ENCODE measurements around the gene SLC41A3.
"Not testable (repeated sequence)": the region's sequence is repeated elsewhere in the genome, so short reads cannot be mapped to it uniquely, and the experiment has no call there.

The SLC41A3 gene

GRCh38 chr3:125965505-125965904, 118.4 kb downstream of the SLC41A3 start:
- no peak for DNase-seq (ENCODE audit: extremely low read depth, low read depth)
- no peak overlapping the region for H3K4me3 ChIP-seq (replicated peaks; ENCODE audit: low read depth, low read length)
- TF ChIP-seq, protein P1, sequence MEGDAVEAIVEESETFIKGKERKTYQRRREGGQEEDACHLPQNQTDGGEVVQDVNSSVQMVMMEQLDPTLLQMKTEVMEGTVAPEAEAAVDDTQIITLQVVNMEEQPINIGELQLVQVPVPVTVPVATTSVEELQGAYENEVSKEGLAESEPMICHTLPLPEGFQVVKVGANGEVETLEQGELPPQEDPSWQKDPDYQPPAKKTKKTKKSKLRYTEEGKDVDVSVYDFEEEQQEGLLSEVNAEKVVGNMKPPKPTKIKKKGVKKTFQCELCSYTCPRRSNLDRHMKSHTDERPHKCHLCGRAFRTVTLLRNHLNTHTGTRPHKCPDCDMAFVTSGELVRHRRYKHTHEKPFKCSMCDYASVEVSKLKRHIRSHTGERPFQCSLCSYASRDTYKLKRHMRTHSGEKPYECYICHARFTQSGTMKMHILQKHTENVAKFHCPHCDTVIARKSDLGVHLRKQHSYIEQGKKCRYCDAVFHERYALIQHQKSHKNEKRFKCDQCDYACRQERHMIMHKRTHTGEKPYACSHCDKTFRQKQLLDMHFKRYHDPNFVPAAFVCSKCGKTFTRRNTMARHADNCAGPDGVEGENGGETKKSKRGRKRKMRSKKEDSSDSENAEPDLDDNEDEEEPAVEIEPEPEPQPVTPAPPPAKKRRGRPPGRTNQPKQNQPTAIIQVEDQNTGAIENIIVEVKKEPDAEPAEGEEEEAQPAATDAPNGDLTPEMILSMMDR (IDR thresholded peaks at IDR 0.05; ENCODE audit: low read depth, low read length, missing control alignments) = no peak

DNA sequence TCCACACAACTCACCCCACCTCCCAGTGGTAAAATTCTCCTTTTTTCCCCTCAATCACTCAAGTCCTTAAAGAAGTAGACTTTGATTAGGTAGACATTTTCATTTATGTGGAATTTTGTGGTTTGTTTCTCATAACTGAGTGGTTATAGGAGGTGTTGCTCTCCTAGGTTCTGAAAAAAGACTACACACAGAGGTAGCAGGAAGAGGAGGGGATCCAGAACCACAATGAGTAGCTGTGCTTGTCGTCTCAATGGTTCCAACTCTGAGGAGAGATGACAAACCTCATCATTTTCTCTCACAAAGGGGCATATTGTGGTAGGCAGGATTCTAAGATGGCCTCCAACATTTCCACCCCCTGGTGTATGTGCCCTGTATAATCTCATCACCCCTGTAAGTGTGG, 120.1 kb downstream of the SLC41A3 start:
- H3K4me3 ChIP-seq (replicated peaks; ENCODE audit: low read depth, low read length); DNase-seq (ENCODE audit: extremely low read depth, low read depth): not testable (repeated sequence)

- no peak overlapping the region for H3K4me3 ChIP-seq (replicated peaks; ENCODE audit: low read depth, low read length)
- TF ChIP-seq, protein P1 (IDR thresholded peaks at IDR 0.05; ENCODE audit: low read depth, low read length, missing control alignments) = no peak
- DNase-seq (ENCODE audit: extremely low read depth, low read depth) = no peak
Measured at GRCh38 chr3:125961289-125961589, 122.7 kb downstream of the SLC41A3 start.

DNA sequence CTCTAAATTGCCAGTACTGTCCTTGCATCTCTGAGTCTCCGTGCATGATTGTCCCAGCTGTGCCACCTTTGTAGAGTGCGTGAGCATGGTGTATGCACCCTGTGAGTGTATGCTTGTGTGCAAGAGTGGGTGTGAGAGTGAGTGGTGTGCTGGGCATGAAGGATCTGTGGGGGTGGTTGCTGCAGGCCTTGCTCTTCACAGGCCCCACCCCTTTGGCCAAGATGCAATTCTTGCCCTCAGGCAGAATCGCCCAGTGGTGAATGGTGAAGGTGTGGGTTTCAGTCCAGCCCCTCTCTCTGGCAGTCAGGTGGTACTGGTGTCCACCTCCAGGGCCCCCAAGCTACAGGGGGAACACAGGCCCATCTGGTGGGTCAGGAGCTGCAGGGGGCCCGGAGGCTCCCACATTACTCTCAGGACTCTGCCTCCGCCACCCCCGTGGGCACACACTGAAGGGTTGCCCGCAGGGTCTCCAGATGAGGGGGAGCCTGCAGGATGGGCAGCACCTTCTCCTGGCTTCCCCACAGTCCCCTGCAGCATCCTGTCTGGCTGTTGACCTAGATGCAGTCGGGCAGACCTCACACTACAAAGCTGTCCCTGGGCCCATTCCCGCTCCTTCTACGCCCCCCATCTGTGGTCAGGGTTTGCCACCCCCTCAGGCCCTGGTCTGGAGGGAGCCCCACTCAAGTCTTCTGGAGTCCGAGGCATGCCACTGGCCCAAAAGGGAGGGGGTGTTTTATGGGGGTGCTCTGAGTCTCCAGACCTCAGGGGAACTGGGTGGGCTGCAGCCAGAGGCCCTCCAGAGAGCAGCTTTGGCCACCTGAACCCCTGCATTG, 123.3 kb downstream of the SLC41A3 start:
- no peak for DNase-seq (ENCODE audit: extremely low read depth, low read depth)
- H3K4me3 ChIP-seq (replicated peaks; ENCODE audit: low read depth, low read length) = no peak overlapping the region
- TF ChIP-seq, protein P1 (IDR thresholded peaks at IDR 0.05; ENCODE audit: low read depth, low read length, missing control alignments) = no peak

- no peak overlapping the region for H3K4me3 ChIP-seq (replicated peaks; ENCODE audit: low read depth, low read length)
- no peak for DNase-seq (ENCODE audit: extremely low read depth, low read depth)
- TF ChIP-seq, protein P1 (IDR thresholded peaks at IDR 0.05; ENCODE audit: low read depth, low read length, missing control alignments) = no peak
Measured at GRCh38 chr3:125960066-125960424, 123.9 kb downstream of the SLC41A3 start.

DNA sequence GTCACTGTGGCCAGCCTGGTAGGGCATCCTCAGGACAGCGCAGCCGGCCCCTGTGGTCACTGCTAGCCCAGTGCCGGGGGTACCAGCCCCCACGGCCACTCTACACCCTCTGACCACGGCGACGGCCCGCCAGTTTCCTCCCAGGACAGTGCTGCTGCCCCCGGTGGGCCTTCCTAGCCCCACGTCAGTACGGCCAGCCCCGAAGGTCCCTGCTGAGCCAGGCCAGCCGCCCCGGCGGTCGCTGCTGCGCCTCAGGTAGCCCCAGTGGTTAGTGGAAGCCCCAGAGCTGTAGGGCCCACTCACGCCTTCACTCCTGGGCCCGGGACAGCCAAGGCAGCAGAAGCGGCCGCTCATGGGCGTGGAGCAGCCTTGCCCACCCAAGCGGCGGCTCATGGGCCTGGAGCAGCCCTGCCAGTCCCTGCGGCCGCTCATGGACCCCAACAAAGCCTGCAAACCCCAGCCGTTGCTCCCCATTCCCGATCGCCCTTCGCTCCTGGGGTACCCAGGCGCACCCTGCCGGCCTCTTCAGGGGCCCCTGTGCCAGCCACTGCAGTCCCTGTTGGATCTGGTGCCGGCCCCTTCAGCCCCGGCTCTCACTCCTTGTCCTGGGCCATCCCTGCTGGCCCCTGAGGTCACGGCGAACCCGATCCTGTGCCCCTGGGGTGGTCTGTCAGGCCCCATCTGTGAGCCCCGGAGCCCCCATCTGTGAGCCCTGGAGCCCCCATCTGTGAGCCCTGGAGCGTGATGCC, 124.4 kb downstream of the SLC41A3 start:
- no peak for DNase-seq (ENCODE audit: extremely low read depth, low read depth)
- TF ChIP-seq, protein P1 (IDR thresholded peaks at IDR 0.05; ENCODE audit: low read depth, low read length, missing control alignments) = no peak
- no peak overlapping the region for H3K4me3 ChIP-seq (replicated peaks; ENCODE audit: low read depth, low read length)

GRCh38 chr3:125958511-125959316, 125.2 kb downstream of the SLC41A3 start:
- no peak for DNase-seq (ENCODE audit: extremely low read depth, low read depth)
- no peak overlapping the region for H3K4me3 ChIP-seq (replicated peaks; ENCODE audit: low read depth, low read length)
- TF ChIP-seq, protein P1 (IDR thresholded peaks at IDR 0.05; ENCODE audit: low read depth, low read length, missing control alignments) = no peak
